Mammary epithelial cell (primary cell): ENCODE results near the gene SETD5.

Experiments used
- CTCF ChIP-seq, 2 donors: IDR thresholded peaks in 1 of 2; conservative IDR thresholded peaks in 1 of 2; 2 replicates each; pipeline ENCODE4 v1.5.1; 2011 to 2012; ENCODE audit warnings: inconsistent platforms in 2 of 2, low read length in 2 of 2, mild to moderate bottlenecking in 2 of 2, control low read depth in 1 of 2, low read depth in 1 of 2; ENCODE audit not compliant: insufficient read depth in 1 of 2; ENCODE audit errors: extremely low read depth in 1 of 2
- EZH2 ChIP-seq: IDR thresholded peaks from 2 replicates; pipeline ENCODE4 v1.6.1; 2012; ENCODE audit warnings: low read length, inconsistent platforms, borderline replicate concordance

DNA sequence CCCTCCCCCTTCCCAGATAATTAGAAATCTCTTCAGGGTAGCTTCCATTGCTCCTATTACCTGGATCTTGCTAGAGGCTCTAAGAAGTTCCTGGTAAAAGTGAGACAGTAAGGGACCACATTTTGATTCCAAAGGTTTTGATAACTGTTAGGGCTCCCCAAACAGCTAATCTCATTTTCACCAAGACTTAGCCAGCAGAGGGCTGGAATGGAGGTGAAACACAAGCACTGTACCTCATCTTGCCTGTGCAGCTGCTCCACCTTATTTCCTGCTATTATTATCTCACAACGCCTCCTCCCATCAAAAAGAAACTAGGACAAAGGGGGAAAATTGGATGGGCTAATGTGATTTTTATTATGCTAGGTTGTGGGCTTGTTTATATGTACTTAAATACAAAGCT, 7.3 kb downstream of the SETD5 start:
- TF ChIP-seq CTCF (conservative IDR thresholded peaks at IDR 0.05 in 1 of 2, IDR thresholded peaks at IDR 0.05 in 1 of 2; ENCODE audit: extremely low read depth in 1 of 2, insufficient read depth in 1 of 2, low read depth in 1 of 2, low read length in 2 of 2) (peak in 1 of 2 donors; percentile 34), EZH2 (no peak)
